Keratinocyte (primary cell): ENCODE measurements around the gene SP4. TPM values are rescaled to one million over a fixed set of nuclear protein-coding genes. Genes with fewer than 3 reads are reported as not detected.

Source experiments
- DNase-seq: peaks from one replicate; pipeline ENCODE4 v3.0.0-alpha.2; 2011; ENCODE audit warnings: low read depth, missing footprints, low spot score
- FAIRE-seq: peaks from 2 replicates; lab custom pipeline; 2011; peaks lifted over from hg19 to GRCh38; lab: Jason Lieb, UNC
- H2AFZ ChIP-seq: 2 replicates; pipeline ENCODE4 v1.6.0; 2012; ENCODE audit warnings: low read length, control low read depth, inconsistent platforms; ENCODE audit not compliant: control insufficient read depth
- H3K27ac ChIP-seq: 2 replicates; pipeline ENCODE4 v1.5.1; 2011; ENCODE audit warnings: low read length; ENCODE audit not compliant: control insufficient read depth, insufficient read depth
- H3K27me3 ChIP-seq: 3 replicates; pipeline ENCODE4 v1.6.0; 2011; ENCODE audit warnings: low read length; ENCODE audit not compliant: control insufficient read depth, insufficient read depth; ENCODE audit errors: extremely low read depth
- H3K36me3 ChIP-seq, 2 experiments: 2 replicates in 1 of 2; 3 replicates in 1 of 2; pipeline ENCODE4 v1.5.1; 2011; ENCODE audit warnings: low read length in 2 of 2, mild to moderate bottlenecking in 1 of 2; ENCODE audit not compliant: control insufficient read depth in 2 of 2, insufficient read depth in 2 of 2; ENCODE audit errors: extremely low read depth in 1 of 2
- H3K4me1 ChIP-seq: 3 replicates; pipeline ENCODE4 v1.5.1; 2011; ENCODE audit warnings: low read length; ENCODE audit not compliant: control insufficient read depth, insufficient read depth; ENCODE audit errors: extremely low read depth
- H3K4me2 ChIP-seq: 3 replicates; pipeline ENCODE4 v1.6.0; 2011; ENCODE audit warnings: low read depth, low read length; ENCODE audit not compliant: control insufficient read depth, insufficient read depth; ENCODE audit errors: extremely low read depth
- H3K4me3 ChIP-seq, 3 experiments: fragments of 200-600 bp in 1 of 3; sonication (generic) in 1 of 3; 2 replicates in 2 of 3; 3 replicates in 1 of 3; pipeline ENCODE4 v1.5.1; 2011 to 2016; ENCODE audit warnings: low read length in 3 of 3, mild to moderate bottlenecking in 3 of 3, control low read depth in 2 of 3, inconsistent platforms in 1 of 3, low read depth in 1 of 3, mixed read lengths in 1 of 3, mixed run types in 1 of 3, moderate library complexity in 1 of 3; ENCODE audit not compliant: control insufficient read depth in 2 of 3, insufficient read depth in 2 of 3; ENCODE audit errors: extremely low read depth in 1 of 3
- H3K79me2 ChIP-seq: 2 replicates; pipeline ENCODE4 v1.6.0; 2012; ENCODE audit warnings: low read length; ENCODE audit not compliant: control insufficient read depth, insufficient read depth
- H3K9ac ChIP-seq: 3 replicates; pipeline ENCODE4 v1.6.0; 2011; ENCODE audit warnings: low read length; ENCODE audit not compliant: control insufficient read depth, insufficient read depth; ENCODE audit errors: extremely low read depth
- H3K9me1 ChIP-seq: 3 replicates; pipeline ENCODE4 v1.6.0; 2011; ENCODE audit warnings: low read length; ENCODE audit not compliant: control insufficient read depth, insufficient read depth; ENCODE audit errors: extremely low read depth
- H3K9me3 ChIP-seq: 2 replicates; pipeline ENCODE4 v1.5.1; 2012; ENCODE audit warnings: low read depth, low read length; ENCODE audit not compliant: control insufficient read depth
- H4K20me1 ChIP-seq: 3 replicates; pipeline ENCODE4 v1.6.0; 2011; ENCODE audit warnings: low read length; ENCODE audit not compliant: control insufficient read depth, insufficient read depth; ENCODE audit errors: extremely low read depth
- EZH2 ChIP-seq: IDR thresholded peaks from one replicate; pipeline ENCODE4 v1.6.1; 2012; ENCODE audit warnings: inconsistent platforms, mild to moderate bottlenecking, low read length, moderate library complexity
- dilution Hi-C: fragments of 300-500 bp; cut with MboI; formaldehyde crosslinking; loops from one replicate; pipeline ENCODE4 v1.7.0; 2020; ENCODE audit warnings: low sequenced_read_pairs; ENCODE audit not compliant: extremely low pct_ligation_motif_present
- polyA plus RNA-seq, 5 experiments: library from polyadenylated mRNA; depleted of rRNA in 3 of 5; stranded (reverse) in 3 of 5; stranded (forward) in 1 of 5; unstranded in 1 of 5; fragments of >200 nt; gene quantifications; 1 replicate in 1 of 5; 2 replicates in 3 of 5; 3 replicates in 1 of 5; pipeline versions ENCODE4 v1.2.1 to v1.2.3, GENCODE V29; 2011 to 2012; ENCODE audit warnings: missing spikeins in 2 of 5, low read depth in 1 of 5, low replicate concordance in 1 of 5
- TF ChIP-seq, protein P1 (sequence below), 3 experiments: IDR thresholded peaks in 1 of 3; conservative IDR thresholded peaks in 1 of 3; optimal IDR thresholded peaks in 1 of 3; 2 replicates in 2 of 3; 3 replicates in 1 of 3; pipeline versions ENCODE3 to v1.5.1; 2011; ENCODE audit warnings: low read length in 3 of 3, mild to moderate bottlenecking in 3 of 3, moderate library complexity in 2 of 3, control low read depth in 1 of 3, inconsistent platforms in 1 of 3; ENCODE audit not compliant: insufficient read depth in 2 of 3; ENCODE audit errors: extremely low read depth in 1 of 3

Gene SP4
- polyA plus RNA-seq, 1 donor (not counting 4 experiments of a cell fraction or from before 2014, with no cell fraction given), result 1.5 TPM

DNA sequence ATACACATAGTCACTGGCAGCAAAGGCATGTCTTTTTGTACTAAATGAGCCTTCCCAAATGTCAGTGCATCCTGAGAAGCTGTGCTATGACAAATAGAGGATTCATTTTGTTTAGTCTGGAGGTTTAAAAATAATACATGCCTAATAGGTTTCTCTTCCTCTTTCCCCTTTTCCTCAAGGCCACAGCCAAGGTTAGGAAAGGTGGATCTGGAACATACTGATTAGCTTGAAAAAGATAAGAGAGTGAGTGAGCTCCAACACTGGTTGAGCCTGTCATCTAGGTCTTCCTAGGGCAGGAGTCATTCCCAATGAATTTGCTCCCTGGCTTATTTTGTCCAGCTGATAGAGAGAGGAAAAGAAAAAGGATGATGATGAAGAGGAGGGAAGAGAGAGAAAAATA is 14.4 kb upstream of the SP4 start:
- TF ChIP-seq EZH2, result no peak
- TF ChIP-seq, protein P1, sequence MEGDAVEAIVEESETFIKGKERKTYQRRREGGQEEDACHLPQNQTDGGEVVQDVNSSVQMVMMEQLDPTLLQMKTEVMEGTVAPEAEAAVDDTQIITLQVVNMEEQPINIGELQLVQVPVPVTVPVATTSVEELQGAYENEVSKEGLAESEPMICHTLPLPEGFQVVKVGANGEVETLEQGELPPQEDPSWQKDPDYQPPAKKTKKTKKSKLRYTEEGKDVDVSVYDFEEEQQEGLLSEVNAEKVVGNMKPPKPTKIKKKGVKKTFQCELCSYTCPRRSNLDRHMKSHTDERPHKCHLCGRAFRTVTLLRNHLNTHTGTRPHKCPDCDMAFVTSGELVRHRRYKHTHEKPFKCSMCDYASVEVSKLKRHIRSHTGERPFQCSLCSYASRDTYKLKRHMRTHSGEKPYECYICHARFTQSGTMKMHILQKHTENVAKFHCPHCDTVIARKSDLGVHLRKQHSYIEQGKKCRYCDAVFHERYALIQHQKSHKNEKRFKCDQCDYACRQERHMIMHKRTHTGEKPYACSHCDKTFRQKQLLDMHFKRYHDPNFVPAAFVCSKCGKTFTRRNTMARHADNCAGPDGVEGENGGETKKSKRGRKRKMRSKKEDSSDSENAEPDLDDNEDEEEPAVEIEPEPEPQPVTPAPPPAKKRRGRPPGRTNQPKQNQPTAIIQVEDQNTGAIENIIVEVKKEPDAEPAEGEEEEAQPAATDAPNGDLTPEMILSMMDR (optimal IDR thresholded peaks at IDR 0.05 in 1 of 3, IDR thresholded peaks at IDR 0.05 in 1 of 3, conservative IDR thresholded peaks at IDR 0.05 in 1 of 3; ENCODE audit: extremely low read depth in 1 of 3, insufficient read depth in 2 of 3, low read length in 3 of 3), result no peak
- Histone ChIP-seq H3K9ac (no peak overlapping the region), H3K4me2 (no peak overlapping the region), H3K4me3 (no peak overlapping the region), H3K27me3 (no peaks in the 10 kb centered on the region), H3K9me1 (no peaks in the 10 kb centered on the region), H2AFZ (no peak overlapping the region), H3K9me3 (no peaks in the 10 kb centered on the region), H3K4me1 (no peaks in the 10 kb centered on the region), H4K20me1 (no peaks in the 10 kb centered on the region), H3K27ac (no peak overlapping the region), H3K79me2 (no peaks in the 10 kb centered on the region), H3K36me3 (no peaks in the 10 kb centered on the region)
- dilution Hi-C loops, result no loop called here
- DNase-seq (no peak), FAIRE-seq (no peak)

DNA sequence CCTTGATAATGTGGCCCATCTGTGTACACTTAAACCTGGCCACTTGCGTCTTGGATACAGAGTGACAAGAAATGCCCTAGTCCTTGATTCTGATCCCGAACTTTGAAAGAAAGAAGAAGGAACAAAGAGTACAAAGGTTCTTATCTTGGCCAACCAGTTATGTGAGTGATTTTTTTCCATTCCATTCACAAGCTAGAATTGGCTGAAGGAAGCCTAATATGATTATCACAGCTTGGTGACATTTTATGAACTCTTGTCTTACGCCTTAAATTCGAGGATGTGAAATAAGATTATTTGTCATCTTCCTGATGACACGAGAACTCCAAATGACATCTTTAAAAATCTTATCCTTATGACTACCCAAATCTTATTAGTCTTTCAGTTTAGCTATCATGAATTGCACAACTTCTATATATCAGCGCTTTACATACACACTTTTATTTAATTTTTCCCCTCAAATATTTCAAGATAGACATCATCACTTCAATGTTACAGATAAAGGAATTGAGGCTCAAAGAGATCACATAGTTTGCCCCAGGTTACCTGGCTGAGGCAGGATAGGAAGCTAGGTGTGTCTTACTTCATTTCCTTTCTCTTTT is 13.0 kb upstream of the SP4 start:
- Histone ChIP-seq H3K9me1 (no peaks in the 10 kb centered on the region), H3K27ac (no peak overlapping the region), H3K4me3 (no peak overlapping the region), H4K20me1 (no peaks in the 10 kb centered on the region), H3K27me3 (no peaks in the 10 kb centered on the region), H2AFZ (no peak overlapping the region), H3K79me2 (no peaks in the 10 kb centered on the region), H3K4me2 (no peak overlapping the region), H3K9ac (no peak overlapping the region), H3K36me3 (no peaks in the 10 kb centered on the region), H3K4me1 (no peaks in the 10 kb centered on the region), H3K9me3 (no peaks in the 10 kb centered on the region)
- DNase-seq (no peak), FAIRE-seq (no peak)
- TF ChIP-seq EZH2, result no peak
- TF ChIP-seq, protein P1 (optimal IDR thresholded peaks at IDR 0.05 in 1 of 3, IDR thresholded peaks at IDR 0.05 in 1 of 3, conservative IDR thresholded peaks at IDR 0.05 in 1 of 3; ENCODE audit: extremely low read depth in 1 of 3, insufficient read depth in 2 of 3, low read length in 3 of 3), result no peak
- dilution Hi-C loops, result no loop called here
